ENCODE results near the gene RBBP9.
A peak's percentile ranks its signal among the peaks of the same experiment; 100 is the strongest.
"Not testable (repeated sequence)": the region's sequence is repeated elsewhere in the genome, so short reads cannot be mapped to it uniquely, and the experiment has no call there.

RBBP9 gene

DNA sequence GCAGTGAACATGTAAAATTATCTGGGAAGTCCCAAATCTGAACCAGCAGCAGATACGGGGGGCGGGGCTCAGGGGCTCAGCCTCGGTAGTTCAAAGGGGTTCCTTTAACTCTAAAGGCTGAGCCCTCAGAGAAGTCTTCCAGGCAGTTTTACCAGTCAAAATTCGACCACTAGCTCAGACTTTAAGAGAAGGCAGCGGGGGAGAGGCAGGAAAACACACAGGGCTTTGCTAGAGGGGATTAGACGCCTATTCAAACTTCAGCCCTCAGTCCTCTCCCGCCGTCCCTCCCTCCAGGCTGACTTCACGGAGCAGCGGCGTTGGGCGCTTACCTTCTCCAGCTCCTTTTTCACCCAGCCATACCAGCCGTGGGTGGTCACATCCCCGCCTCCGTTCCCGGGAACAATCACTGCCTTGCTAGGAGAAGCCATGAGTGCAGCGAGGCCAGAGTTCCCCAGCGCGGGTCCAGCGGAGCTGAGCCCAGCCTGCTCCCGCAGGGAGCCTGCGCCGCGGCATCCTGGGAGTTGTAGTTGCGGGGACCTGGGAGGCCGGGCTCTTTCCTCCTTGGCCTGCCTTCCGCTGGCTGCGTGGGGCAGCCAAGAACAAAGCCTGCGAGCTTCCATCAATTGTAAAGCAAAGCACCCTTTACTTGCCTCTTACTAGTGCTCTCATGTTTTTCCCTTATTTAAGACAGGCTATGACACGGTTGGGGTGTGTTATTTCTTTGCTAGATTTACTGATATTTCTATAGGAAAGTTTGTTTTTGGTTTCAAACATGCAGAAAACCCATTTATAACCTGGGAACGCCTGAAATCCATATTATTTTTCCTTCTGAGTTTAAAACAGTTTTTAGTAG is at the start of gene RBBP9:
TSS of gene RBBP9 (minus strand) at position 486 of the 853 bp plus-strand sequence. CDS start at position 428, 58 bp downstream.
- DNase-seq = peak; percentile 36

DNA sequence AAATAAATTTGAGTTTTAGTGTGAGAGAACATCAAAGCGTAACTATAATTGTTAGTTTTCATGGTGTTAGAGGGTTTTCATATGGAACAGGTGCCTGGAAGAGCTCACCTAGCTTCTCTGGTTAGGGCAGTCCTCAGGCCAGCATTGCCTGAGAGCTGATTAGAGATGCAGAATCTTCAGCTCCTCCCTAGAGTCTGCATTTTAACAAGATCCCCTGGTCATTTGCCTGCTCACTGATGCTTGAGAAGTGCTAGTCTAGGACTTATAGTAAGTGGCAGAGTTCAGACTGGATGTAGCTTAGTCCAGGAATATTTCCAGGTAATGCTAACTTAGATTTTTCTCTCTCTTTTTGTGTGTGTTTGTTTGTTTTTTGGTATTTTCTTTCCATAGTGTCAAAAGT is 48.5 kb upstream of the RBBP9 start:
- DNase-seq = no peak

DNA sequence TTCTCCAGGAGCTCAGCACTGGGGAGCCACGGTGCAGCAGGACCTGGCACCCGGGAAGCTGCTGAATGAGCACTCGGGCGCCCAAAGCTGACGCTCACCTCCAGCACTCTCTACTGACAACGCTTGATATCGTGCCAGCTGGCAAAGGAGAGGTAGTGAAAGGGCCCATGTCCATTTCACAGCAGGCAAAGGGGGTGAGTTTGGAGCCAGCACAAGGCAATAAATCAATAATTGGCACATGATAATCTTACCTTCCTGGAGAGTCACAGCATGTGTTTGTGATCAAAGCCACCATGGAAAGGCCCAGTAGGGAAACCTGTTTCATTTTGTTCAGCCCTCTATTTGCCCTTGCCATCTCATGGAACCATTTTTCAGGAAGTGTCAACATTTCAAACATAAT is 46.9 kb upstream of the RBBP9 start:
- DNase-seq = no peak

DNA sequence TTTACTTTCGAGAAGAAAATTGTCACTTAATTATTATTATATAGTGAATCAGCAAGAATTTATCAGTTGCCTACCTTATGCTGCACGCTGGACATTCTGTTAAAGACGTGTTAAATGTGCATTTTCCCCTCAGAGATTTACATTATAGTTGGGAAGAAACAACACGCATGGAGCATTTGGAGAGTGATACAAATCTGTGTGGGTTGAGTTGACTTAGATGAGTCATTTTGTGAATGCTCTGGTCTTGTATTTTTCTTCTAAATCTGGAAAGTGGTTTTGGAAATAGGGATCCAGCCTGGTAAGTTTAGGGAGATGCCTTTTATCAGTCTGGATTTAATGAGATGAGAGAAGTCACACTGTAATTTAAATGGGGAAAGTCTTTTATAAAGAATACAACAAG is 46.2 kb upstream of the RBBP9 start:
- DNase-seq = no peak

DNA sequence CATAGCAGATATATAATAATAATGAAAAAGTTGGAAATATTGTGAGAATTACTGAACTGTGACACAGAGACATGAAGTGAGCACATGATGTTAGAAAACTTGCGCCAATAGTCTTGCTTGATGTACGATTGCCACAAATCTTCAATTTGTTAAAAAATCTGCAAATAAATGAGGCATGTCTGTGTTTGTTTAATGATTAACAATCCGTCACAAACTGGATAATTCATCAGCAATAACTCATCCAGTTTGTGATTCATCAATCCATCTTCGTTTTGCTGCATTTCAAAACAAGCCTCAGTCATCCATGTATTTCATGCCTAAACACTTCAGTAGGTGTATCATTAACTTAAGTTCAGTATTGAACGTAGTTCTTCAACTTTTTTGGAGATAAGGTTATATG is 44.7 kb upstream of the RBBP9 start:
- no peak for DNase-seq

DNA sequence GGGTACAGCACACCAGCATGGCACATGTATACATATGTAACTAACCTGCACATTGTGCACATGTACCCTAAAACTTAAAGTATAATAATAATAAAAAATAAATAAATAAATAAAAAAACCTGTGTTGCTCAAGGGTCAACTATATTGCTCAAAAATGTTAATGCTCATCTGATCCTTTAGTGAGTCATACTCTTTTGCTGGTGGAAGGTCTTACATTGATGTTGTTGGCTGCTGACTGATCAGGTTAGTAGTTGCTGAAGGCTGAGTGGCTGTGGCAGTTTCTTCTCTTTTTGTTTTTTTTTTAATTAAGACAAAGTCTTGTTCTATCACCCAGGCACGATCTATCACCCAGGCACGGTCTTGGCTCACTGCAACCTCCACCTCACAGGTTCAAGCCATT is 40.6 kb upstream of the RBBP9 start:
- no peak for DNase-seq

DNA sequence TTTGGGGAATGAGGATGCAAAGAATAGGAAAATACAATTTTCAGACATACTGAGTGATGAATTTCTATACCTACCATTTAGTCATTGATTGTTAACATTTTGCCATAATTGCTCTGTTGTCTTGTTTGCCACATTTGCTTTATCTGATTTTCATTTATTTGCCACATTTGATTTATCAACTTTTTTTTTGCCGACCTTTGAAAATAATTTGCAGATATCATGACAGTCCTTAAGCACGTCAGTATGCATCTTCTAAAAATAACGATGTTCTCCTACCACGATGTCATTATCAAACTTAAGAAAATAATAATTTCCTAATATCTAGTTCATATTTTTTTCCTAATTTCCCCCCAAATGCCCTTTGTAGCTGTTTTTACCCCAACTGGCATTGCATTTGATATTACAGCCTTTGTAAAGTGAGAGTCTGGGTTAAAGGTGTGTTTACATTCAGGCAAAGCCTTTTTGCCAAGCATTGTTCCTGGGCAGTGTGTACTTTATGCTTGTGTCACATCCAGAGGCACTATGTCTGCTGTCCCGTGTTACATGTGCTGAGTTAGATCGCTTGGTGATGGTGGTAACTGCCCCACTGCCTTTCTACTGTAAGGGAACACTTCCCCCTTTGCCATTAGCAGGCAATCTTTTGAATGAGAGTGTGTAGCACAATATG is 37.1 kb upstream of the RBBP9 start:
- DNase-seq = no peak

DNA sequence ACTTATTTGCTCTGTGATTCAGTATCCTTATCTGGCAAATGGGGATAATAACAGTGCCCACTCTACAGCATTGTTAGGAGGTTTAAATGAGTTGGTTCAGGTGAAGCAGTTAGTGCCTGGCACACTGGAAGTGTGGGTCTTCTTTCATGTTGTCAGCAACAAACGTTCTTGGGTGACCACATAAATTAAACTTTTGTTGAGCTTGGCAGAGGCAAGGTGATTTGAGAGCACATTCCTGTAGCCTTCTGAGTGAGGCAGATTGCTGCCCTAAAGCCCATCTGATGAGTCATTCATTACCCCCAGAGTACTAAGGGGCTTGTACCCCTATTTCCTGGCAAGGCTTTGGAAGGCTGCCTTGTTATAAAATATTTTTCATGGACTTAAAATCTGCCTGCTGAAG is 36.5 kb upstream of the RBBP9 start:
- no peak for DNase-seq

DNA sequence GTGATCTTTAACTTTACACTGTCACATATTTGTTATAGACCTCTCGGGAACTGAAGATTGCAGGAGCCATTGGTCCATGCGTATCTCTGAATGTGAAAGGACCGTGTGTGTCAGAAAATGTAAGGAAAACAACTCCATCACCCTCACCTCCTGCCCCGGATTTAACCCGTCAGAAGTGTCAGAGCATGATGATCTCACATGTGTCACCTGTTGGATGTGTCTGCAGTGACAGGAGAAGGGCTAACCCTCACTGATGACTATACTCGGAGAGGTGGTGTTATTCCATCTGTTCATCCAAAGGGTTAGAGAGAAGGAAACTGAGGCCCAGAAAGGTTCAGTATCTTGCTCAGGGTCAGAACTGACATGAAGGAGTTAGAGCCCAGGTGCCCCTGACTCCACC is 35.6 kb upstream of the RBBP9 start:
- DNase-seq = no peak

DNA sequence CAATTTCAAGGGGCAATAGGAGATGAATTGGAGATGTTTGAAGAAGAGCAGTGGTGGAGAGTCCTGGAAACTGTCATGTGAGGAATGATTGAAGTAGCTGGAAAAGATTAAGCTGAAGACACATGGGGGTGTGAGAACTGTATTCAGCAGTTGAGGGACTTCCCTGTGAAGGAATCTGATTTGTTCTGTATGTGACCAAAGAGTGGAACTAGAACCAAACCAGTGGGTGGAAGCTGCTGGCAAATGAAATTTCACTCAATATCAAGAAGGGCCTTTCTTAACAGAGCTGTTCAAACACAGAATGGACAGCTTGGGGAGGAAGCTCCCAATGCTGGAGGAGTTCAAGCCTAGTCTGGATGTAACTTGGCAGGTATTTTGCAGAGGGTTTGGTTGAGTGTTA is 32.0 kb upstream of the RBBP9 start:
- no peak for DNase-seq

DNA sequence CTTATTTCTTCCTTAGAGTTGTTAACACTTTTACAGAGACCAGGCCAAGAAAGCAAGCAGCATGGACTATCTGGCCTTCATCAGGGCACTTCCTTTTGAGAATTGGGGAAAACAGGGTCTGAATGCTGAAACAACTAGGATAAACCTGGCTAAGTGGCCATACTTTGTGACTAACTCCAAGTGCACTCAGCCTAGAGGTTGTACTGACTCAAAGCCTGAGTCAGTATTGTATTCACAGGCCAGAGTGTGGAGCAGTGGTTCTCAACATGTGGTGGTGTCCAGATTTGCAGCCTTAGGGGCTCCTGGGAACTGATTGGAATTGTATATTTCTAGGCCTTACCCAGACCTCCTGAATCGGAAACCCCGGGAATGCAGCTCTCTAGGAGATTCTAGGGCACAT is 30.8 kb upstream of the RBBP9 start:
- no peak for DNase-seq

DNA sequence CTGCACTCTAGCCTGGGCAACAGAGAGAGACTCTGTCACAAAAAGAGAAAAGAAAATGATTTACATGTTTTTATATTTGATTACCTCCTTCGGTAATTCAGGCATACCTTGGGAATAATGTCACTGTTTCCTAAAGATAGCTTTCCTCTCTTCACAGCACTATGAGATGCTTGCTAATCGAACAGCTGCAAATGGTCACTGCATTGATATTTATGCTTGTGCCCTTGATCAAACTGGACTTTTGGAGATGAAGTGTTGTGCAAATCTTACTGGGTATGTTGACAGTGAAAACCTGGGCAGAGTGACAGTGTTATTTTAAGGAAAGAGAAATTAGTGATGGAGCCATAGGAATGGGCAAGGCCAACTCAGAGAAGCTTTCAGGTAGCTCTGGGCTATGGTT is 30.3 kb upstream of the RBBP9 start:
- no peak for DNase-seq

DNA sequence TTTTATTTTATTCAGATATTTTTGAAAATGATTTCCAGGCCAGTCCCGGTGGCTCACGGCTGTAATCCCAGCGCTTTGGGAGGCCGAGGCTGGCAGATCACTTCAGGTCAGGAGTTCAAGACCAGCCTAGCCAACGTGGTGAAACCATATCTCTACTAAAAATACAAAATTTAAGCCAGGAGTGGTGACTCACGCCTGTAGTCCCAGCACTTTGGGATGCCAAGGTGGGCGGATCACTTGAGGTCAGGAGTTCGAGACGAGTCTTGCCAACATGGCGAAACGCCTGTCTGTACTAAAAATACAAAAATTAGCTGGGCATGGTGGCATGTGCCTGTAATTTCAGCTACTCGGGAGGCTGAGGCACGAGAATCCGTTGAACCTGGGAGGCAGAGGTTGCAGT is 29.7 kb upstream of the RBBP9 start:
- not testable (repeated sequence) for DNase-seq

DNA sequence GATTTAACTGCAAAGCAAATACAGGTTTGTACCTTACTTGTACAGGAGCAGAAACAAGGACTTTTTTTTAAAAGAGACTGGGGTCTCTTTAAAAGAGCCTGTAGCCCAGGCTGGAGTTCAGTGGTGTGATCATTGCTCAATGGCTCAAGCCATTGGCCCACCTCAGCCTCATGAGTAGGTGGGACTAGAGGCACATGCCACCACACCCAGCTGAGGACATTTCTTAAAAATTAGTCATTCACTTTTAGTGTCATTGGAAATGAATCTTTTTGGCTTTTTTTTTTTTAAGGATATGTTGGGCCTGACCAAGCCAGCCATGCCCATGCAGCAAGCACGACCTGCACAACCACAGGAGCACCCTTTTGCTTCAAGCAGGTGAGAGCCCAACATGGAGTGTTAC is 27.6 kb upstream of the RBBP9 start:
- no peak for DNase-seq

DNA sequence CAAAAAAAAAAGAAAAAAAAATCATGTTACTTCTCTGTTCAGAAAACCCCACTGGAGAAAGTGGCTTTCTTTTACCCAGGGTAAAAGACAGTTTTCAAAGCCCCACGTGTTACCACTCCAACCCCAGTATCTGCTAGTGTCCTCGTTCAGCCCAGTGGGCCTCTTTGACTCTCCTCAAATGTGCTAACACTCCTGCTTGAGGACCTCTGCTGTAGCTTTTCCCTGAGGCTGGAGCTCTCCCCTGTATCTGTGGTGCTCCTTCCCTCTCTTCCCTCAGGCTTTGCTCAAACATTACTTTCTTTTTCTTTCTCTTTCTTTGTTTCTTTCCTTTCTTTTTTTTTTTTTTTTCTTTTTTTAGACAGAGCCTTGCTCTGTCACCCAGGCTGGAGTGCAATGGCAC is 26.0 kb upstream of the RBBP9 start:
- DNase-seq = no peak

DNA sequence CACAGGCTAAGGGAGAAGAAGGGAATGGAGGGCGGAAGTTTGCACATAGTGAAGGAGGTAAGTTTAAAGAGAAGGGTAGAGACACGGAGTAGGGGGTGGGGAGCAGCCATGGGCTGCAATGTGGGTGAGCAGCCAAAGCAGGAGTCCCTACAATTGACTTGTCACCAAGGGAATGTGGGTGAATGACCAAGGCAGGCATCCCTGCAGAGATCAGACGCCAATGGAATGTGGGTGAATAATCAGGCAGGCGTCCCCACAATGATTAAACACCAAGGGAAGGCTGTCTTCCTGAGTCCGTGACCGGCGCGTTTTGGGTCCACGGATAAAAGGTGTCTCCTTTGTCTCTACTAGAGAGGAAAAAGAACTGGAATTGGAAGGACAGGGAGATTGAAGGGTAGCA is 25.0 kb upstream of the RBBP9 start:
- not testable (repeated sequence) for DNase-seq

DNA sequence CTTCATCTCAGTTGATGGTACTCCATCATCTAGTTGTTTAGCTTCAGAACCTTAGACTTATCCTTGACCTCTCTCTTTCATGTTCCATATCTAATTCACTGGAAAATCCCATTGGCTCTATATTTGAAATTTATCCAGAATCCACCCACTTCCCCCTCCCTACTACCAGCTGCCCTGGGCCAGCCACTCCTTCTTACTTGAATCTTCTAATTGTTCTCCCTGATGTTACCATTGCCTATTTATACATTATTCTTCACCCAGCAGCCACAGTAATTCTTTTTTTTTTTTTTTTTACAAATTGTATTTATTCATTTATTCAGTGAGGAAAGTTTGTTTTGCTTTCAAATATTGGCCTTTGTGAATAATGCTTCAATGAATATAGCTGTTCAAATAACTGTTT is 18.9 kb upstream of the RBBP9 start:
- DNase-seq = no peak

DNA sequence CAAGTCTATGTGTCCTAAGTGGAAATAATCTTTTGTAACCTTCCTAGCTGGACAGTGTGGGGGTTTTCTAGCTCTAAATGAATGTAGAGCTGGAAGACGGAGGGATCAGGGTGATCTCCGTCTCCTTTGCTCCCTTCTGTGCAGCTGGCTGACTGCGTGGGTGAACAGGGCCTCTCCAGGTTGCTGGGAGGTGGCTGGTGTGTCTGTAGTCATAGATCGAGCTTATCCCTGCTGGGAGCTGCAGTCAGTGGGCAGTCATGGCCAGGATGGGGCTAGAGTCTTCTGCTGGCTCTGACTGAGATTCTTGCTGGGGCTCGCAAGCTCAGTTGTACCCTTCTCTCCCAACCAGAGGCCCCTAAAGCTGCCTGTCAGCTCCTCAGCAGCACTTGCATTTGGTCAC is 17.1 kb upstream of the RBBP9 start:
- no peak for DNase-seq

DNA sequence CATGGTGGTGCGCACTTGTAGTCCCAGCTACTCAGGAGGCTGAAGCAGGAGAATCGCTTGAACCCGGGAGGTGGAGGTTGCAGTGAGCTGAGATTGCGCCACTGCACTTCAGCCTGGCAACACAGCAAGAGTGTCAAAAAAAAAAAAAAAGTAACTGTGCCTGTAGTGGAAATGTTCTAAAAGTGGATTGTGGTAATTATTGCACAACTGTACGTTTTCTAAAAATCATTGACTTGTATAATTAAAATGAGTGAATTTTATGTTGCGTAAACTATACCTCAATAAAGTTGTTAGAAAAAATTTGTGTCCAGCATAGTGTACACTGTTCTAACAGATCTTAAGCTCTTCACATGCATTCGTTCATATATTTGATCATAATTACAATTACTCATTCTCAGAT is 16.2 kb upstream of the RBBP9 start:
- no peak for DNase-seq

DNA sequence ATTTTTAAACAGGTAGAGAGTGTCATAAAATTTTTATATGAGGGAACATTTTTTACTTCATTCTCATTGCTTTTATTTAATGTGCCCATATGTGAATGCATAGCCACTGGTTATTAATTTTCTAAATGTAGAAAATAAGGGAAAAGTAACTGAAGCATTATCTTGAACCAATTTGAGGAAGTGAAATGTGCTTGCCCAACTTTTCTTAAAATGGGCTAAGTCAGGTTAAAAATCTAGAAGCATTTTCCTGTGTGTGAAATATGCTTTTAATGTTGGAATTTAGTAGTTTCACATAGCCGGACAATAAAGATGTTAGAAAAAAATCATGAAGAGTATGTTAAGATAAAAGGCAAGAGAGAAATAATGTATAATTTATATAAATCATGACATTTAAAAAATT is 14.5 kb upstream of the RBBP9 start:
- DNase-seq = no peak

DNA sequence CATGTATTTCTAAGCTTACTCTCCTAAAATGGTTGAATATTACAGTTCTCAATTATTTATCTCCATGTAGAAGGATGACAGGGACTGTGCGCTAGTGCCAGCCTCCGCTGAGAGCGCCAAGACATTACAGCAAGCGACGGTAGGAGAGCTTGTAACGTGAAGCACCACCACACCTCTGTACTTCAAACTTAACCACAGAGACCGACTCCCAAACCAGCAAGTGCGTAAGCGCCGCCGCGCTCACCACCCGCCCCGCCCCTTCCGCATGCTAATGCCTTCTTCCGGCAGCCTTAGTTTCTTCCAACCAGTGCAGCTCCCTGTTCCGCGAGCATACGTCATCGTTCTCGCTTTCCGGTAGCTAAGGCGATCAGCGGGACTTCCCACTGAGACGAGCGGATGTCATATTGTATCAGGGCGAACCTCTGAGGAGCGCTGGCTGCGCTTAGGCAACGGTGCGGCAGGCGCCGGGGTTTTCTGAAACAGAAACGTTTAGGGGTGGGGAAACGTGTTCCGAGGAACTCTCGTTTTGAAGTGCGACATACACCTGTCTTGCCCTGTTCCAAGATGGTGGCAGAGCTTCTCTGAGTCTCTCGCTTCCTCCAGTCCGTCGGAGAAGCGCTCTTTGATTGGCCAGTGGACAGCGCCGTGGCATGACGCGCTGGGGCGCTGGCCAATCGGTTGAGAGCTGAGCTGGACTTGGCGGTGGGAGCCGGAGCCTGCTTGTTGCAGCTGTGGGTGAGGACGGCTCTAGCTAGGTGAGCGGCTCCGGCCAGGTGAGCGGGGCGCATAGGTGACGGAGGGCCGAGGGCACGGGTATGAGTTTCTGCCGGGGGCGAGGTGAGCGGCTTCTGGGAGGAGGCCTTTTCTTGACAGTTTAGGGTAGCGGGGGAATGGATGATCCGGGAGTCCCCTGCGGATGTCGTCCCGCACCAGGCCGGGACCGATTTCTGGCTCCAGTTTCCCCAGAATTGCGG is 10.5 kb upstream of the RBBP9 start, which contains the start of gene SEC23B:
TSS of gene SEC23B (plus strand) at position 723 of the 974 bp plus-strand sequence. CDS start 2,896 bp downstream, outside the sequence.
- DNase-seq = peak; percentile 90

DNA sequence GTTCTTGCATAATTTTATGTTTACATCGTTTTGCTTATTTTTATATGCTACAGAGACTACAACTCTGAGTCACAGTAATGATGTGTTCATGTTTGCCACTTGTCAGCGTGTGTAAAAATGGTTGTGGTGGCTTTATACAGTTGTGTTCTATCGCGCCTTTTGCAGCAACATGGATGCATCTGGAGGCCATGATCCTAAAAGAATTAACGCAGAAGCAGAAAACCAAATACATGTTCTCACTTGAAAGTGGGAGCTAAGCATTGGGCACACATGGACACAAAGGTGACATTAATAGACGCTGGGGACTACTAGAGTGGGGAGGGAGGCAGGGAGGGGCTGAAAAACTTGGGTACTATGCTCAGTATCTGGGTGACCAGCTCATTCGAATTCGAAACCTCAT is 9.7 kb upstream of the RBBP9 start:
- no peak for DNase-seq

DNA sequence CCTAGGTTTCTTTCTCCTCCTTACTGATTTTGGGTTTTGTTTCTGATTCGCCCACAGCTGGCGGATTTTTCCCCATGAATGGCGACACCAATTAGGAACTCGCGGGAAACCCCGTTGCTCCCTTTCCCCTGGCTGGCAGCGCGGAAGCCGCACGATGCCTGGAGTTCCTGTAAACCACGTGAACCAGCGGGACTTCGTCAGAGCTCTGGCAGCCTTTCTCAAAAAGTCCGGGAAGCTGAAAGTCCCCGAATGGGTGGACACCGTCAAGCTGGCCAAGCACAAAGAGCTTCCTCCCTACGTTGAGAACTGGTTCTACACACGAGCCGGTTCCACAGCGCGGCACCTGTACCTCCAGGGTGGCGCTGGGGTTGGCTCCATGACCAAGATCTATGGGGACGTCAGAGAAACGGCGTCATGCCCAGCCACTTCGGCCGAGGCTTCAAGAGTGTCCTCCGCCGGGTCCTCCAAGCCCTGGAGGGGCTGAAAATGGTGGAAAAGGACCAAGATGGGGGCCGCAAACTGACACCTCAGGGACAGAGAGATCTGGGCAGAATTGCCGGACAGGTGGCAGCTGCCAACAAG is 7.5 kb upstream of the RBBP9 start:
- DNase-seq = peak; percentile 14

All from GOT3 (cell line).